Gastroesophageal sphincter (tissue), 3 donors: ENCODE results near the gene MESP2.

ENCODE experiments used
- POLR2A ChIP-seq, 2 donors: fragments of 450-650 bp; IDR thresholded peaks; one replicate each; pipeline ENCODE4 v1.6.1; 2017; ENCODE audit warnings: antibody characterized with exemption in 2 of 2, mild to moderate bottlenecking in 2 of 2, moderate library complexity in 1 of 2
- TF ChIP-seq, protein P1 (sequence below), 4 experiments: fragments of 200-600 bp in 2 of 4; fragments of 450-650 bp in 2 of 4; sonication (generic) in 1 of 4; IDR thresholded peaks; one replicate each; pipeline ENCODE4 v1.5.1; 2017 to 2019; ENCODE audit warnings: antibody characterized with exemption in 4 of 4, mild to moderate bottlenecking in 2 of 4, moderate library complexity in 2 of 4

- no peak for TF ChIP-seq POLR2A (IDR thresholded peaks at IDR 0.05)
- TF ChIP-seq, protein P1, sequence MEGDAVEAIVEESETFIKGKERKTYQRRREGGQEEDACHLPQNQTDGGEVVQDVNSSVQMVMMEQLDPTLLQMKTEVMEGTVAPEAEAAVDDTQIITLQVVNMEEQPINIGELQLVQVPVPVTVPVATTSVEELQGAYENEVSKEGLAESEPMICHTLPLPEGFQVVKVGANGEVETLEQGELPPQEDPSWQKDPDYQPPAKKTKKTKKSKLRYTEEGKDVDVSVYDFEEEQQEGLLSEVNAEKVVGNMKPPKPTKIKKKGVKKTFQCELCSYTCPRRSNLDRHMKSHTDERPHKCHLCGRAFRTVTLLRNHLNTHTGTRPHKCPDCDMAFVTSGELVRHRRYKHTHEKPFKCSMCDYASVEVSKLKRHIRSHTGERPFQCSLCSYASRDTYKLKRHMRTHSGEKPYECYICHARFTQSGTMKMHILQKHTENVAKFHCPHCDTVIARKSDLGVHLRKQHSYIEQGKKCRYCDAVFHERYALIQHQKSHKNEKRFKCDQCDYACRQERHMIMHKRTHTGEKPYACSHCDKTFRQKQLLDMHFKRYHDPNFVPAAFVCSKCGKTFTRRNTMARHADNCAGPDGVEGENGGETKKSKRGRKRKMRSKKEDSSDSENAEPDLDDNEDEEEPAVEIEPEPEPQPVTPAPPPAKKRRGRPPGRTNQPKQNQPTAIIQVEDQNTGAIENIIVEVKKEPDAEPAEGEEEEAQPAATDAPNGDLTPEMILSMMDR (IDR thresholded peaks at IDR 0.05) = no peak
Observed at GRCh38 chr15:89781055-89781454, 4.9 kb downstream of the MESP2 start.
